GM06990 (cell line): ENCODE results near the gene LRRC4B.

Source experiments
- DNase-seq: peaks from one replicate; pipeline ENCODE4 v3.0.0-alpha.2; 2011; ENCODE audit not compliant: insufficient read length; ENCODE audit errors: extremely low read depth
- H3K27me3 ChIP-seq: replicated peaks from 2 replicates; pipeline ENCODE4 v1.6.0; 2011; ENCODE audit warnings: low read length; ENCODE audit not compliant: control insufficient read depth, insufficient read depth
- H3K36me3 ChIP-seq: 2 replicates; pipeline ENCODE4 v1.5.1; 2011; ENCODE audit warnings: low read length; ENCODE audit not compliant: control insufficient read depth, insufficient read depth
- H3K4me3 ChIP-seq: replicated peaks from 2 replicates; pipeline ENCODE4 v1.5.1; 2011; ENCODE audit warnings: low read depth, mild to moderate bottlenecking, control low read depth, low read length
- TF ChIP-seq, protein P1 (sequence below): IDR thresholded peaks from 2 replicates; pipeline ENCODE4 v1.5.1; 2011; ENCODE audit warnings: low read length, control low read depth, mild to moderate bottlenecking, inconsistent platforms; ENCODE audit not compliant: insufficient read depth, poor library complexity, severe bottlenecking

Gene LRRC4B

DNA sequence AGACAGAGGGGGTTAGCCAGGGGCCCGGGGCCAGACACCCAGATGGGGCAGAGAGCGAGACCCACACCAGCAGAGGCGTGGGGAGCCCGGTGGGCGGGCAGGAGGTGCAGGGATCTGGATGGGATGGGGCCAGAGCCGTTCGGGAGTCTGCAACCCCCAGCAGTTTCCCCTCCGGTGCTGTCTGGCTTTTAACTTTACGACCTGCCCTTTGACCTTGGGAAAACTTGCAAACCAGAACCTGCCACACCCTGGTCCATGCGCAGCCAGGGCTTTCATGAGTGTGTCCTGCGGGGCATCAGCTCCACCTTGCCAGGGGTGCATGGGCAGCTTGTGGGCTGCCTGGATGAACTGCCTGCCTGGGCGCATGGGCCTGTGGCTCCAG is 67.1 kb downstream of the LRRC4B start:
- no peak for DNase-seq
- TF ChIP-seq, protein P1, sequence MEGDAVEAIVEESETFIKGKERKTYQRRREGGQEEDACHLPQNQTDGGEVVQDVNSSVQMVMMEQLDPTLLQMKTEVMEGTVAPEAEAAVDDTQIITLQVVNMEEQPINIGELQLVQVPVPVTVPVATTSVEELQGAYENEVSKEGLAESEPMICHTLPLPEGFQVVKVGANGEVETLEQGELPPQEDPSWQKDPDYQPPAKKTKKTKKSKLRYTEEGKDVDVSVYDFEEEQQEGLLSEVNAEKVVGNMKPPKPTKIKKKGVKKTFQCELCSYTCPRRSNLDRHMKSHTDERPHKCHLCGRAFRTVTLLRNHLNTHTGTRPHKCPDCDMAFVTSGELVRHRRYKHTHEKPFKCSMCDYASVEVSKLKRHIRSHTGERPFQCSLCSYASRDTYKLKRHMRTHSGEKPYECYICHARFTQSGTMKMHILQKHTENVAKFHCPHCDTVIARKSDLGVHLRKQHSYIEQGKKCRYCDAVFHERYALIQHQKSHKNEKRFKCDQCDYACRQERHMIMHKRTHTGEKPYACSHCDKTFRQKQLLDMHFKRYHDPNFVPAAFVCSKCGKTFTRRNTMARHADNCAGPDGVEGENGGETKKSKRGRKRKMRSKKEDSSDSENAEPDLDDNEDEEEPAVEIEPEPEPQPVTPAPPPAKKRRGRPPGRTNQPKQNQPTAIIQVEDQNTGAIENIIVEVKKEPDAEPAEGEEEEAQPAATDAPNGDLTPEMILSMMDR = no peak
- Histone ChIP-seq H3K4me3 (no peak overlapping the region), H3K27me3 (no peaks in the 10 kb centered on the region), H3K36me3 (no peaks in the 10 kb centered on the region; the same call in 1 of the 2 replicates)

DNA sequence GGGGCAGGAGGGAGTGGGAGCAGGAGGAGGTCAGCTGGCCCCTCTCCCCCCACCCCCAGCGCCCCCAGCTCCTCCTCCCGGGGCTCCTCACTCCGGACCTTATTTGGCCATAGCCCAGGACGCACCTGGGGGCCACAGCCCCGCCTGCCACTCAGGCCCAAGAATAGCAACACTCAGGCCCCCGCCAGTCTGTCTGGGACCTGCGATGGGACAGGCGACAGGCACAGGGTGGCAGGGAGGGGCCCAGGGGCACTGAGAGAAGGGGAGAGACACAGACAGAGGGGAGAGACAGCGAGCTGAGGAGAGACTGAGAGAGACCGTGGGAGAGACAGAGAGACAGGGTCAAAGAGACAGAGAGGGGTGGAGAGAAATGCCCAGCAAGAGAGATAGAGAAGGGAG is 67.5 kb downstream of the LRRC4B start:
- no peaks in the 10 kb centered on the region for H3K36me3 ChIP-seq
- no peak for DNase-seq
- TF ChIP-seq, protein P1 = no peak
- H3K27me3 ChIP-seq = no peaks in the 10 kb centered on the region
- H3K4me3 ChIP-seq = no peak overlapping the region

DNA sequence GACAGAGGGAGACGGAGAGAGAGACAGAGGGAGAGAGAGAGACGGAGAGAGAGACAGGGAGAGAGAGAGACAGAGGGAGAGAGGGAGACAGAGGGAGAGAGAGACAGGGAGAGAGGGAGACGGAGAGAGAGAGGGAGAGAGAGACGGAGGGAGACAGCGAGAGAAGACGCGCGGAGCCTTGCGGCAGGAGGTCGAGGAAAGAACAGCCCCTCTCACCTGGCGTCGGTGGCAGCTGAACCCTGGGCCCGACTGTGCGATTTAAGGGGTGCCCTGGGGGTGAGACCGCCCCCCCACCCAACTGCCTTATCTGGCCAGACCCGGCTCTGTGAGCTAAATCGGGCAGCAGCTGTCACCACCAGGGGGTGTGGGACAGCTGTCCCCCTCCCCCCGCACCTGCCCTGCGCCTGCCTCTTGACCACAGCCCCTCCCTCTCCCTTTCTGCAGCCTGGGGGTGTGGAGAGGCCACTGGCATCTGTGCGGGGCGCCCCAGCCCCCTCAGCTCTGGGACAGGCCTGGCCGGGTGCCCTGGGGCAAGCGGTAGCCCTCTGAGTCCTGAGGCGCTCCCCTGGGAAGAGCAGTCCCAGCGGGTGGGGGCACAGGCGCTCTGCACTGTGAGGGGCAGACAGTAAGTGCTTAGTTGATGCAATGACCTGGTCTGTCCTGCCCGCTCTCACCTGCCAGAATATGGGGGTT is 68.0 kb downstream of the LRRC4B start:
- TF ChIP-seq, protein P1 = peak; percentile 35
- DNase-seq = no peak
- no peak overlapping the region for H3K4me3 ChIP-seq

DNA sequence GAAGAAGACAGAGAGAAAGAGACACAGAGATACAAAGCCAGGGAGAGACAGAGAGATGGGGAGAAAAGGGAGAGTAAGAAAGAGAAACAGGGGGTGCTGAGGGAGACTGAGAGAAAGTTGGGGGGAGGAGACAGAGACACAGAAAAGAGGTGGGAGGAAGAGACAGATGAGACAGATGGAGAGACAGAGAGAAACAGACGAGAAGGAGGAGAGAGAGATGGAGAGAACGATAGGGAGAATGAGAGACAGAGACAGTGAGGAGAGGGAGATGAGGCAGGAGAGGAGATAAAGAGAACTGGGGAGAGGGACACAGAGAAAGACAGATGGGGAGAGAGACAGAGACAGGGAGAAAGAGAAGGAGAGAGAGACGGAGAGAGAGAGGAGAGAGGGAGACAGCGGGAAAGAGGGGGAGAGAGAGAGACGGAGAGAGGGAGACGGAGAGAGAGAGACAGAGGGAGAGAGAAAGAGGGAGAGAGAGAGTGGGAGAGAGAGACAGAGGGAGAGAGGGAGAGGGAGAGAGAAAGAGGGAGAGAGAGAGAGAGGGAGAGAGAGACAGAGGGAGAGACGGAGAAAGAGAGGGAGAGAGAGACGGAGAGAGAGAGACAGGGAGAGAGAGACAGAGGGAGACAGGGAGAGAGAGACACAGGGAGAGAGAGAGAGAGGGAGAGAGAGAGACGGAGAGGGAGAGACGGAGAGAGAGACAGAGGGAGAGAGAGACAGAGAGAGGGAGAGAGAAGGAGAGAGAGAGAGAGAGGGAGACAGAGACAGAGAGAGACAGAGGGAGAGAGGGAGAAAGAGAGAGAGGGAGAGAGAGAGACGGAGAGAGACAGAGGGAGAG is 69.8 kb downstream of the LRRC4B start:
- DNase-seq = no peak
- TF ChIP-seq, protein P1 = no peak
- no peaks in the 10 kb centered on the region for H3K27me3 ChIP-seq
- H3K4me3 ChIP-seq = no peak overlapping the region
- H3K36me3 ChIP-seq = no peaks in the 10 kb centered on the region

More for the DNA sequence above, 68.0 kb downstream of the LRRC4B start:
- Histone ChIP-seq H3K27me3 (no peaks in the 10 kb centered on the region), H3K36me3 (no peaks in the 10 kb centered on the region)

DNA sequence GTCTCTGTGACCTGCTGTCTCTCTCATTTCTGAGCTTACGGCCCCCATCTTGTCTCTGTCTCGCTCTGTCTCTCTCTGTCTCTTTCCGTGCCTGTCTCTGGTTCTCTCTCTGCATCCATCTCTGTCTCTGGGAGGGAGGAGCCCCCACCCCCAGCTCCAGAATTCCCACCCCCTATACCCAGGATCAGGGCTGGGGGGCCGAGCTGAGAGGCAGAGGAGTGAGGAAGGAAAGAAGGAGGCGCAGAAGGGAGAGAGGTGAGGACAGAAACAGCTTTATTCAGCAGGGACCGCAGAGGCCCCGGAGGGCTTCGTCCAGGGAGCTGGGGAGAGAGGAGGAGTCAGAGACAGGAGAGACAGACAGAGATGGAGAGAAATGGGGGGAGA is 71.2 kb downstream of the LRRC4B start:
- Histone ChIP-seq H3K36me3 (no peaks in the 10 kb centered on the region), H3K4me3 (no peak overlapping the region), H3K27me3 (no peaks in the 10 kb centered on the region)
- TF ChIP-seq, protein P1 = no peak
- DNase-seq = no peak
